Testis (tissue), 3 donors: ENCODE data around the gene CYBA. TPM values are rescaled to one million over a fixed set of nuclear protein-coding genes. Genes with fewer than 3 reads are reported as not detected.

ENCODE experiments used
- DNase-seq: peaks from one replicate; pipeline ENCODE4 v3.0.0-alpha.2; 2019
- H3K27ac ChIP-seq, 2 donors: fragments of 200-600 bp; sonication (generic); one replicate each; pipeline ENCODE4 v1.5.1; 2019
- H3K27me3 ChIP-seq: fragments of 200-600 bp; sonication (generic); one replicate; pipeline ENCODE4 v1.5.1; 2019
- H3K36me3 ChIP-seq: fragments of 200-600 bp; sonication (generic); one replicate; pipeline ENCODE4 v1.5.1; 2017; ENCODE audit warnings: low read depth; ENCODE audit errors: missing control alignments
- H3K4me1 ChIP-seq: fragments of 200-600 bp; sonication (generic); one replicate; pipeline ENCODE4 v1.5.1; 2019
- H3K4me3 ChIP-seq, 2 donors: fragments of 200-600 bp; sonication (generic); one replicate each; pipeline ENCODE4 v1.5.1; 2017 to 2019
- H3K9me3 ChIP-seq: fragments of 200-600 bp; sonication (generic); one replicate; pipeline ENCODE4 v1.5.1; 2017
- POLR2A ChIP-seq: fragments of 450-650 bp; IDR thresholded peaks from one replicate; pipeline ENCODE4 v1.6.1; 2017; ENCODE audit warnings: antibody characterized with exemption, mild to moderate bottlenecking, moderate library complexity
- WGBS, 2 donors: methylation state at CpG; one replicate each; pipeline ENCODE4 v1.1.5; 2018; 5-methylcytosine and 5-hydroxymethylcytosine counted together
- intact Hi-C: fragments of 100-400 bp; cut with DNase I; formaldehyde crosslinking; loops from one replicate; pipeline ENCODE4 v1.15.1; 2023; ENCODE audit warnings: low total_unique reads
- polyA plus RNA-seq: library from polyadenylated mRNA; stranded (reverse); fragments of 350-450 nt; fragmentation: Illumina TruSeq; extraction: RNeasy Lipid Tissue Mini Kit (QIAGEN cat#74804); gene quantifications from one replicate; pipeline ENCODE4 v1.2.3, GENCODE V29; 2014; ENCODE audit warnings: low read depth, low replicate concordance; ENCODE audit not compliant: insufficient read depth
- total RNA-seq, 2 donors: library from RNA; depleted of rRNA; stranded (reverse); fragments of >200 nt; gene quantifications; one replicate each; pipeline ENCODE4 v1.2.3, GENCODE V29; 2016
- TF ChIP-seq, protein P1 (sequence below), 3 experiments: fragments of 450-650 bp in 2 of 3; fragments of 200-600 bp in 1 of 3; sonication (generic) in 1 of 3; IDR thresholded peaks; one replicate each; pipeline ENCODE4 v1.5.1; 2016 to 2019; ENCODE audit warnings: antibody characterized with exemption in 3 of 3, mild to moderate bottlenecking in 2 of 3, moderate library complexity in 1 of 3

CYBA gene
- total and polyA plus RNA-seq, 3 donors from 2014 or later: 11.7 to 40.0 (median 34.9) TPM

GRCh38 chr16:88656291-88656980 lies 5.6 kb upstream of the CYBA start:
- no peak overlapping the region for H3K4me3 ChIP-seq
- WGBS, 2 donors: 87% methylated on average over 16 to 25 of the region's 25 CpGs
- intact Hi-C loops: no loop called here
- no peak for DNase-seq
- H3K36me3 ChIP-seq: no peaks in the 10 kb centered on the region
- no peaks in the 10 kb centered on the region for H3K9me3 ChIP-seq
- no peaks in the 10 kb centered on the region for H3K27me3 ChIP-seq
- TF ChIP-seq, protein P1, sequence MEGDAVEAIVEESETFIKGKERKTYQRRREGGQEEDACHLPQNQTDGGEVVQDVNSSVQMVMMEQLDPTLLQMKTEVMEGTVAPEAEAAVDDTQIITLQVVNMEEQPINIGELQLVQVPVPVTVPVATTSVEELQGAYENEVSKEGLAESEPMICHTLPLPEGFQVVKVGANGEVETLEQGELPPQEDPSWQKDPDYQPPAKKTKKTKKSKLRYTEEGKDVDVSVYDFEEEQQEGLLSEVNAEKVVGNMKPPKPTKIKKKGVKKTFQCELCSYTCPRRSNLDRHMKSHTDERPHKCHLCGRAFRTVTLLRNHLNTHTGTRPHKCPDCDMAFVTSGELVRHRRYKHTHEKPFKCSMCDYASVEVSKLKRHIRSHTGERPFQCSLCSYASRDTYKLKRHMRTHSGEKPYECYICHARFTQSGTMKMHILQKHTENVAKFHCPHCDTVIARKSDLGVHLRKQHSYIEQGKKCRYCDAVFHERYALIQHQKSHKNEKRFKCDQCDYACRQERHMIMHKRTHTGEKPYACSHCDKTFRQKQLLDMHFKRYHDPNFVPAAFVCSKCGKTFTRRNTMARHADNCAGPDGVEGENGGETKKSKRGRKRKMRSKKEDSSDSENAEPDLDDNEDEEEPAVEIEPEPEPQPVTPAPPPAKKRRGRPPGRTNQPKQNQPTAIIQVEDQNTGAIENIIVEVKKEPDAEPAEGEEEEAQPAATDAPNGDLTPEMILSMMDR (IDR thresholded peaks at IDR 0.05): no peak
- no peak for TF ChIP-seq POLR2A
- H3K4me1 ChIP-seq: no peaks in the 10 kb centered on the region
- no peak overlapping the region for H3K27ac ChIP-seq

- Histone ChIP-seq H3K27ac (no peak overlapping the region), H3K9me3 (no peaks in the 10 kb centered on the region), H3K27me3 (no peaks in the 10 kb centered on the region), H3K36me3 (no peaks in the 10 kb centered on the region), H3K4me3 (no peak overlapping the region), H3K4me1 (peaks cover 5% of the 10 kb centered on the region)
- intact Hi-C loops: no loop called here
- DNase-seq: no peak
- no peak for TF ChIP-seq POLR2A
- TF ChIP-seq, protein P1 (IDR thresholded peaks at IDR 0.05): no peak
- 80 to 94% methylated on average over 1 to 23 of the region's 29 CpGs for WGBS, 2 donors
Measured at GRCh38 chr16:88655733-88656281, 5.0 kb upstream of the CYBA start.

GRCh38 chr16:88655053-88655732 lies 4.3 kb upstream of the CYBA start:
- Histone ChIP-seq H3K27ac (no peak overlapping the region), H3K4me3 (no peak overlapping the region), H3K27me3 (no peaks in the 10 kb centered on the region), H3K36me3 (no peaks in the 10 kb centered on the region), H3K9me3 (no peaks in the 10 kb centered on the region), H3K4me1 (peaks cover 5% of the 10 kb centered on the region)
- WGBS, 2 donors: 95 to 96% methylated on average over 29 to 43 of the region's 50 CpGs
- no peak for DNase-seq
- intact Hi-C loops: no loop called here
- TF ChIP-seq POLR2A: no peak
- TF ChIP-seq, protein P1 (IDR thresholded peaks at IDR 0.05): no peak

GRCh38 chr16:88654363-88655052 lies 3.7 kb upstream of the CYBA start:
- DNase-seq: no peak
- no peaks in the 10 kb centered on the region for H3K36me3 ChIP-seq
- intact Hi-C loops: no loop called here
- no peak for TF ChIP-seq POLR2A
- TF ChIP-seq, protein P1 (IDR thresholded peaks at IDR 0.05): no peak
- 87 to 93% methylated on average over 15 to 28 of the region's 28 CpGs for WGBS, 2 donors
- H3K4me1 ChIP-seq: peaks cover 5% of the 10 kb centered on the region
- H3K27me3 ChIP-seq: no peaks in the 10 kb centered on the region
- H3K27ac ChIP-seq: no peak overlapping the region
- H3K9me3 ChIP-seq: no peaks in the 10 kb centered on the region
- H3K4me3 ChIP-seq: no peak overlapping the region
